Astrocyte of the hippocampus (primary cell): ENCODE data around the gene AHCYL2.
"Not testable (repeated sequence)": the region's sequence is repeated elsewhere in the genome, so short reads cannot be mapped to it uniquely, and the experiment has no call there.

Experiments
- DNase-seq: peaks from one replicate; pipeline ENCODE4 v3.0.0; 2011; ENCODE audit warnings: low read depth, low spot score

The AHCYL2 gene

DNA sequence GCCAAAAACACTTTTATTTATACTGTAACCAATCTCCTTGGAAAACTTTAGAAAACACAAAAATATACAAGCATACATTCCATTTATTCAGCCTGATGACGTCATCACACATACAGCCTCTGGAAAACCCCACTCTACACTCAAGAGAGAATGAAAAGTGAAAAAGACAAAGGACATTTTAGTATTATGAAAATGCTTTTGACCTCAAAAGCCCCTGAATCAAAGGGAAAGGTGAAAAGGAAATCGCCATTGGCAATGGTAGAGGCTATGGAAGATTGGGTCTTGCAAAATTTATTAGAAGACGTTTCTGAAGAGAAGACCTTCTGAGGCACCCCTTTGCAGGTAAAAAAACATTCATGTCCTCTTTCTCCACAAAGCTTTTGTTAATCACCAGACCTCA is 126.5 kb downstream of the AHCYL2 start:
- DNase-seq = peak; percentile 64

DNA sequence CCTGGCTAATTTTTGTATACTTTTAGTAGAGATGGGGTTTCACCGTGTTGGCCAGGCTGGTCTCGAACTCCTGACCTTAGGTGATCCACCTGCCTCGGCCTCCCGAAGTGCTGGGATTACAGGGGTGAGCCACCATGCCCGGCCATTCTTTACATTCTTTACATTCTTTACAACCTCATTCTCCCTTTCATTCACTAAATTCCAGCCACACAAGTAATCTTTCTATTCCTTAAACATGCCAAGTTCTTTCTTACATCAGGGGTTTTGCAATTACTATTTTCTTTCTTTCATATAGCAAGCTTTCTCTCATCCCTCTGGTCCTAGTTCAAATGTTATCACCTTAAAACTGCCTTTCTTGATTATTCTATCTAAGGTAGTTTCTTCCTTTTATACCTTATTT is 128.3 kb downstream of the AHCYL2 start:
- DNase-seq = peak; percentile 58

DNA sequence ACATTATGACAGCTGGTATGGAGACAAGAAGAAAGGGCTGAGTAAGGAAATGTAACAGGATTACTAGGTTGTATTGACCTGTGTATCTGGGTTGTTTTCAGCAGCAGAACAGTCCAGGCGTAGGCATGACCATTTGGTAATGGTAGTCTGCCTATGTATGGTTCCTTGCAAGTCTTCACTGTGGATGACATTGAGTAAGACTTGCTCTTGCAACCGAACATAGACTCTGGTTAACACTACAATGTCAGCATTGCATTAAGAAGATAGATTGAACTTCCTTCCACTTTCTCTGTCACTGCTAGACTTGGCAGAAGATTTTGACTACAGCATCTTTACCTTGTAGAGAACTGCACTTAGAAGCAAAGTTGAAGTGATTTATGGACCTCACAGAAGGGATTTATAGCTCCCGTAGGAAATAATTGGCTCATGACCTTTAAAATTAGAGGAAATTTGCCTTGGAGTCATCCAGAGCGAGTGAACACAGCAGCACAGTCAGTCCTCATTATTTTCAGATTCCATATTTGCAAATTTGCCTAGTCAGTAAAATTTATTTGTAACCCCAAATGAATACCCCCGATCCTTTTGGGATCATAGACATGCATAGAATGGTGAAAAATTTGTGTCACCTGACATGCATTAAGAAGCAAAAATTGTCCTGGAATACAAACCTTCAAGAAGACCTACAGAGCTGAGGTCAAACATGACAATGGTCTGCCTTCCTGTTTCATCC is 129.8 kb downstream of the AHCYL2 start:
- no peak for DNase-seq

DNA sequence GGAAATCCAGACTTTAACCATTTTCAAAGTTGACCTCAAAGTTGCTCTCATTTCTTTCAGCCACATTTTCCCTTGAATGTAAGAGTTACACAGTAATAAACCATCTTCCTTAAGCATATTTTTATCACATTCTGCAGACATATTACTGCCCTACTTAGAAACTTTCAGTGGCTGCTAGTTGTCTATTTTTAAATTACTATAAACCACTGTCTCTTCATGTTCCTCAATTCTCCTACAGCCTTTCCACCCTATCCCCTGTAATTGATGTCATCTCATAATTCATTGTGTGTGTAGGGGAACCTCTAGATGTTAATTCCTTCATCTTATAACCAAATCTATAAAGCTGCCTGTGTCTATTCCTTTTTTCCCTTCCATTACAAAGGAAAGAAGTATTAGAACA is 131.3 kb downstream of the AHCYL2 start:
- no peak for DNase-seq

DNA sequence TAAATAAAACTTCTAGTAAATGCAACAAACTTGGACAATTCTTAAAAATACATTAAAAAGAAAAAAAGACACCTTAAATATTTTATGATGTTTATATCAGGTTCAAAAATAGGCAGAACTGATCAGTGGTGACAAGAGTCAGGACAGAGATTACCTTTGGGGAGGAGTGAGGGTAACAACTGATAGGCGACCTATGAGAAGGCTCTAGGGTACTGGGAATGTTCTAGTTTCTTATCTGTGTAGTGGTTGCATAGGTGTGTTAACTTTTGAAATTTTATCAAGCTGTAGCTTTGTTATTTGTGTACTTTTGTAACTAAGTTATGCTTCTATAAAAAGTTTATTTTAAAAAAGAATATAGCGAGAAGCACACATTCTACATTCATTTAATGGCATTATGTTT is 134.3 kb downstream of the AHCYL2 start:
- no peak for DNase-seq

DNA sequence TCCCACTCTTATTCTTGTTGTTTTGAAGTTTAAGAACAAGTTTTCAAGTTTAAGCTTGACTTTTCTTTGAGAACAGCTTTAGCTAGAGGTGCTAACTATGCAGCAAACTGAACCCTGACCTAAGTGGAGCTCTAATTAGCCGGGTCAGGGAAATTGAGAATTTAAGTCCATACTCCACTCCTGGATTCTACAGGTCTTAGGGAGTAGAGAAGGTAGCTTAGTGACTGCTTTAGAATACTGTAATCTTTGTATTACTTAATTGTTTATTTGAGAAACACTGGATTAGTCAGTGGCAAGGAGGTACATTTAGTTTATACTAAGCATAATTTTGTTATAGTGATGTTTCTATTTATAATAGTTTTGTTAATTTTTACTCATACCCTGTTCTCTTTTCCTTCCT is 134.8 kb downstream of the AHCYL2 start:
- no peak for DNase-seq

DNA sequence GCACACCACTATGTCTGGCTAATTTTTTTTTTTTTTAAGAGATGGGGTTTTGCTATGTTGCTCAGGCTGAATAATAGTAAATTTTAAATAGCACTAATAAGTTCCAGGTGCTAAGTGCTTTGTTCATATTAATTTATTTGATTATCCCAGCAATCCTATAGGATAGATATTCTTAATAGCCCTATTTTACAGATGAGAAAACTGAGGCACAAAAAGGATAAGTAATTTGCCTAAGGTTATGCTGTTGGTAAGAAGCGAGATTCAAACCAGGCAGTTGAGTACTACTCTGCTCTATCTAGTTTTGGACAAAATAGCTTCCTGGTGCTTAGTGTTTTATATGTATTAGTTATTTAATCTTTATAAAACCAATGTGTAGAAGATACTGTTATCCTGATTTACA is 136.9 kb downstream of the AHCYL2 start:
- DNase-seq = no peak

- DNase-seq = no peak
Observed at GRCh38 chr7:129362496-129362895, 137.7 kb downstream of the AHCYL2 start.

DNA sequence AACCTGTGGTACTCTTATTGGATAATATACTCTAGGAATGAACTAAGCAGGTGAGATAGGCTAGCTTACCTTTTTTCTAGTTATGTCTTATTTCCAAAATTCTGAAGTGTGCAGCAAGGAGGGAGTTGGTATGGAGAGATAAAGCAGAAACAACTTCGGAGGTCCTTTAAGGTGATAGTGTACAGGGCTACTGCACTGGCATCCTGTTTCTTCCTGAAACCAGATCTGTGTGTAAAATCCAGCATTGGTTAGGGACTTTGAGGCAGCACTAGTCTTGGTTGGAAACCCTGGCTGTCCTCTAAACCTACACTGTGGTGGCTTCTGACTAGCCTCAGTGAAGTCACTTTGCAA is 142.5 kb downstream of the AHCYL2 start:
- DNase-seq = no peak

DNA sequence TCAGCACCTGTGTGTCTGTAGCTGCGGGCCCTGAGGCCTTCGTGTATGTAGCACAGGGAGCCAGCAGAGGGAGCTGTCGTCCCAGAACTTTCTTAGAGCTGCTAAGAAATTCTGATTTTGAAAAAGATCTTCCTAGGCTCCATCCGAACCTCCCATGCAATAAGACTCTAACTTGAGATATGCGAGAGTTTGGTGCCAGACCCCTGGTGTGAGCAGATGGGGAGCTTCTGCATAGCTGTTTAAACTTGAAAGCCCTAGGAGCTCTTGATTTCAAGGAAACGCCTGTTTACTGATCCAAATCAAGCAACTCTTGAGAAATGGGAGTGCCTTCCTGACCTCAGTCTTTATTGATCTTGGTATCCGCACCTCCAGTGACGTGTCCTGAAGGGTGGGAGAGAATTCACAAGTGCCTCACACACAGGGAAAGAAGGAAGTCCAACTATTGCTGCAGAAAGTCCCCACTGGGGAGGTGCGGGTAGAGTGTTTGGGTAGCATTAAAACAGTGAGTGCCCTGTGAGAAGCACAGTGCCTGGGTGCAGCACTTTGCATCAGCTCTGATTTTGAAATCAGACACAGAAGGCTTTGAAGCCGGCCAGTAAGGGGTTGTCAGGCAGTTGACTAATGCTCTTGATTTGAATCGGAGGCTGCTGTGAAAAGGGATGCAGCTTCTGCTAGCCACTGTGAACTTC is 143.0 kb downstream of the AHCYL2 start:
- DNase-seq = peak; percentile 83

DNA sequence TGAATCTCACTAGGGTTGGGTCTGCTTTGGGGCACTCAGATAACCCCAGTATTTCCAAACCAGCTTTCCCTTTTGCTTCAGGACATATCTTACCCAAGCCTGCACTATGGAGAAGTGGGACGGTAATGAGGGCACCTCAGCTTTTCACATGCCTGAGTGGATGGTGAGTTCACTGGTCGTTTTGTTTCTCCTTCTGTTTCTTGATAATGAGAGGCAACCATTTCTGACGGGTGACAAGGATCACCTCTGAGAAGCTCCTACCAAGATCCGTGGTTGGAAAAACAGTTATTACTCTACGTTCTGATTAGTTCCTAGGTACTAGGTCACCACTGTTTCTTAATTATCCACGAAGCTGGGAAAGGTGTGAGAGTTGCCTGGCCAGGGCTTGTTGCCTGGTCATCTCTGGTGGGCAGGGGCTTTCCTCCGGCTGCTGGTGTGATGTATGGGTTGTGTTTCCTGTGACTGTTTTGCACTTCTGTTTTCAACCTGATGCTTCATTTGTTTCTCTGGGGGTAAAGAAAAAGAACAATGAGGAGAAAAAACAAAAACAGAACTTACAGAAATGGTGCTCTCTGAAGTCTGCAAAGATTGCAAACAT is 143.7 kb downstream of the AHCYL2 start:
- DNase-seq = no peak

- not testable (repeated sequence) for DNase-seq
Observed at GRCh38 chr7:129369447-129369846, 144.6 kb downstream of the AHCYL2 start.

- DNase-seq = peak; percentile 33
Observed at GRCh38 chr7:129370812-129371211, 146.0 kb downstream of the AHCYL2 start.

DNA sequence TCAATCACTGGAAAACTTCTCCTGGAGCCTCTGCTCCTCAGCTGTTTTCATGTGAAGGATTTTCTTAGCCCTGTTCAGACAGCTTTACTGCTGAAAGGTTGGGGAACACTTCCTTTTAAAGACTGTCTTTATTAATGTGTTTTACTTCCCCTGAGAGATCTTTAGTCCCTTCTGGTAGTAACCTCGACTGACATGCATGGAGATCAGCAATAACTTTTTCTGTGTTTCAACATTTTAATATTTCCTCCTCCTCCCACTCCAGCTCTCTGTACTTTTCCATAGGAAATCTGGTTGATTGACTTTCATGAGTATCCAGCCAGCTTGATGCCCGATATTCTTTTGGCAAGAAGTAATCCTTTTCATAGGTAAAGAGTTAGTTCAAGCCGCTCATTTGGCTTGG is 146.7 kb downstream of the AHCYL2 start:
- DNase-seq = no peak

DNA sequence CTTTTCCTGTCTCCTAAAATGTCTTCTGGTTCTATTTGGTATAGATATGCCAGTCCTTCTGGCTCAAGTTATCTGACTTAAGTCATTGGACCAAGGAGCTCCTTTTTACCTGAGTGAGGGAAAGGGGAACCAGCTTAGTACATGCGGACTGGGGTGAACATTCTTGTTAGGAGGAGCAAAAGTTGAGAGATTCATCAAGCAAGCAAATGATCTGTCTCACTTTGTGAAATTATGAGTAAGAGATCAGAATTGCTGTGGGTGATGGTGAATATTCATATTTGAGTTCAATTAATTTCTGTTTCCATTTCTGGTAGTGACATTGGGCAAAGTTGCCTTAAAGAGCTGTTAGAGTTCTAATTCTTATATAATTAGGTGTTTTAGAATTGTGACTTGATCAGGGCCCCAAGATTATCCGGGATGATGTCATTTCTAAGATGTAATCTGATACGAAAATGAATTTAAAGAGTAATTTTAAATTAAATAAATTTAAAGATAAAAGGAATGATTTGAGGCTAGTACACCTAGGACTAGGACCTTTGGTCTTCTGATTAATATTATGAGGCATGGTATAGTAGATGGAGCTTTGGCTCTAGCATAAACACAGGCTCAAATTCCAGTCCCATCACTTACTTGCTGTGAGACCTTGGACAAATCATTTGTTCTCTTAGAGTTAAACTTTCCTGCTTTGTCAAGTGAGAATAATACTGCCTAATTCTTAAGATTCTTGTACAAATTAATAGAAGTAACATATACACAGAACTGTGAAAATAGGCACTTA is 149.0 kb downstream of the AHCYL2 start:
- DNase-seq = no peak

- DNase-seq = no peak
Observed at GRCh38 chr7:129375141-129375938, 150.5 kb downstream of the AHCYL2 start.

DNA sequence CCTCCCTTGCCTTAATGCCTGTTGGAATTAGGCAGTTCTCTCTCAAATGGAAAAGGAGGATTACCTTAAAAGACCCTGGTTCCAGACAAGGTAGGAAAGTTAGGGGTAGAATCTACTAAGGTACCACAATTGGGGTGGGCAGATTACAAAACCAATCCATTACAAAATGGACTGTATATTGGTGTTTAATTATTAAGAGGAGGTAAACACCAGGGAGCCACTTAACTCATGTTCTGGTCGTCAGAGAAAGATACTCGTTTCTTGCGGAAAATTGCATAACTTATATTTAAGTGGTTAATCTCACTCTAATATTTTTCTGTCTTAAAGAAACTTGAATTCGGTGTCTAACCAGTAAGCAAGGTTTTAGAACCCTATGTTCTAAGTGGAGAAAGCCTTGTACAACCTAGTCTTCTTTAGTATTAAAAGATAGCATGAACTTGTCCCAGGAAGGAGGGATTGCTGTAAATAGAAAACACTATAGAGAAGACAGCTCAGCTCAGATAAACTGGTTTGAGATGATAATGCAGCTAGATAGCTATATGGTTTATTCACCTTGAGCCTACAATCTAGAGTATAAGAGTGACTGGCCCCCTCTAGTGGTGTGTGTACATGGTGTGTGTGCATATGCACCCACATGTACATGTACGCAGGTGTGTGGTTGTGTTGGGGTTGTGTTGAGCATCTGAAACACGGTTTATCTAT is 151.4 kb downstream of the AHCYL2 start:
- no peak for DNase-seq

- peak; percentile 37 for DNase-seq
Observed at GRCh38 chr7:129376778-129377700, 152.2 kb downstream of the AHCYL2 start.

DNA sequence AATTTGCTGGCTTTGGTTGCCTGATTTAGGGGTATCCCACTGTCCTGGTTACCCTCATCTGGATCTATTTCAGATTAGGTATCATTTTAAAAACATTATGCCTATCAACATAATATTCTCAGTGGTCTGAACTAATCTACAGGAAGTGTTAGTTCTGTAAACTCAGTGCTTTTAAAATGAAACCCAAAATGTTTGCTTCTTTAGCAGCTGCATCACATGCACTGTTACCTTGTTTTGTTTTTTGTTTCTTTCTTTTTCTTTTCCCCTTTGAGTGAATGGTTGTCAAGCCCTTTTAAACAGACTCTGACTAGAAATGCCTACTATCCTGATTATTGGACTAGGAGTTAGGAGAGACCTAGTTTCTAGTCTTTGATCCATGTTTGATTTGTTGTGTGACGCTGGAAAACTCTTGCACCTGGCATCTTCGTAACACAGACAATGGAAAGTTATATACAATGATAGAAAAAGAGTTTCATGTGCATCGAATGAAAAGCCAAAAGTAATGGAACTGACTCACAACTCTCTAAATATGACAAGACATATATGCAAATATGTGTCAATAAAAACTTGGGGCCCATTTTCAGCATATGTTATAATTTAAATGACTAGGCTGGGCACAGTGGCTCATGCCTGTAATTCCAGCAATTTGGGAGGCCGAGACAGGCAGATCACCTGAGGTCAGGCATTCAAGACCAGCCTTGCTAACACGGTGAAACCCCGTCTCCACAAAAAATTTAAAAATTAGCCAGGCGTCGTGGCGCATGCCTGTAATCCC is 157.1 kb downstream of the AHCYL2 start:
- no peak for DNase-seq
